CD4-positive, alpha-beta T cell treated with Interleukin-6 for 4 hours (primary cell): ENCODE data around the gene CTNNBL1.

Experiments
- DNase-seq: peaks from one replicate; pipeline ENCODE4 v3.0.0-alpha.2; 2020; ENCODE audit warnings: mixed read lengths

Gene CTNNBL1

DNA sequence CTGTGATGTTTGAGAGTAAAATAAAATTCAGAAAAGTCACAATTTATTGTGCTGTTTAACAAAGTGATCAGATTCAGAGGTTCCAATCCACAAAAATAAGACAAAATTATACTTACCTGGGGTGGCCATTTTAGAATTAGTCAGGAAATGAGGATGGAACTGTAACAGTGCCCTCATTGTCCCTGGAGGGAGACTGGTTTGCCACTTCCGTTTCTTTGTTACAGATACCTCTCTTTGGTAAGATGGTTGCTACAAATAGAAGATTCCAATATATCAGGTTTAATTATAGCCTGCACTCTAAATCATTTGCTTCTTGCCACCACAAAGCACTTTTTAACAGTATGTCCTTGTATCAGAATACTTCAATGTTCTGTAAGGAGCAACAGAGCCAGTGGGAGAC lies 95.6 kb downstream of the CTNNBL1 start:
- no peak for DNase-seq

DNA sequence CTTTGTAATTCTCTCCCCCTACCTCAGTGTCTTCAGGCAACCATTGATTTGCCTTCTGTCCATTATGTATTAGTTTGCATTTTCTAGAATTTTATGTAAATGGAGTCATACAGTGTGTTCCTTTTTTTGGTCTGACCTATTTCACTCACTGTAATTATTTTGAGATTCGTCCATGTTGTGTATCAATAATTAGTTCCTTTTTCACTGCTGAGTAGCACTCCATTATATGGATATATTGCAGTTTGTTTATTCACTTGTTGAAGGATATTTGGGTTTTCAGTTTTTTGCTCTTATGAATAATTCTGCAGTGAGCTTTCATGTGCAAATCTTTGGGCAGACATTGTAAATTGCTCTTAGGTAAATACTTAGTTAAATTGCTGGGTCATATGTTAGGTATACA lies 97.1 kb downstream of the CTNNBL1 start:
- no peak for DNase-seq

DNA sequence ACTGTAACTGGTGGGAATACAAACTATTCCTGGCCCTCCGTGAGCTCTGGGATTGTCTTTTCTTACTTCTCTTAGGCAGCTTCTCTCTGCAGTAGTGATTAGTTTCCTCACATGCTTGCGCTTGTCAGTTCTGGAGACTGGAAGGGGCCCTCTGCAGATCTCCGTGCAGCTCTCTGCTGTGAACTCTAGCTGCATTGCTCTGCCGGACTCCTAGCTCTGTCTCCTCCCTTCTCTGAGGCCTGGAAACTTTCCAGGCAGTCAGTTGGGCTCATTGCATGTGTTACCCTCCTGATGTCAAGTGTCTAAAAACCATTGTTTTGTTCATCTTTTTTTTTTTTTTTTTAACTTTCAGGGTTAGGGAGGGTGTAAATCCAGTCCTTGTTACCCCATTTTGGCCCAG lies 102.3 kb downstream of the CTNNBL1 start:
- DNase-seq = no peak

DNA sequence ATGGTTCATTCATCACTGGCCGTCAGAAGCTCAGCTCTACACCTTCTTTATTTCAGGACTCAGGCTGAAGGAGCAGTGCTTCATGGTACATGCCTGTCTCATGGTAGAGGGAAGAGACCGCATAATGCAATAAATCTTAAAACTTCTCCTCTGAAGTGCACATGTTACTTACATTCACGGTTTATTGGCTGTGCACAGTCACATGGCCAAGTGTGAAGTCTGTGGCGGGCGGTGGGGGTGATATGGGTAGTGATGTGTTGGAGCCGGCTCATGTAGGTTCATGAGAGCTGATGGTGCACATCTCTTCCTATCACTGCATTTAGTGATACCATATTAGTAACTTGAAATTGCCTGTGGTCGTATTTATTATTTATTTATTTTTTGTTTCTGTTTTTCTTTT lies 102.9 kb downstream of the CTNNBL1 start:
- DNase-seq = no peak

DNA sequence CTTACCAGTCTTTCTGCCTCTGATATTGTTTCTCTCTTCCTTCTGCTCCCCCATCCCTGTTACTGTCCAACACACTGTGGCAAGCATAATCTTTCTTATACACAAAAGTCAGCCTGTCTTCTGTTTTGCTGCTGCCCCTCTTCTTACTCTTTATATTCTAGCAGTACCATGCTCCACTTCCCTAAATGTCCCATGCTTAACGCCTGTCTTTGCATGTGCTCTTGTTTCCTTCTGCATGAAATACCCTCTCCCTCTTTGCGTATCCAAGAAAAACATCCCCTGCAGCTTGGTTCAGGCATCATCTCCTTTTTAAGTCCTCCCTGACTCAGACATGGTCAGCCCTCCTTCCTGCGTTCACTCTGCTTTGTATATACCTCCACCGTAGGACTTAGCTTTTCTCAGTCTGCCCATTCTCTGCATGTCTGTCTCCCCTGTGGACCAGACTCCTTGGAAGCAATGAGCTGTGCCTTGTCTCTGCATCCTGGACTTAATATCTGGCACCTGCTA lies 103.9 kb downstream of the CTNNBL1 start:
- no peak for DNase-seq

DNA sequence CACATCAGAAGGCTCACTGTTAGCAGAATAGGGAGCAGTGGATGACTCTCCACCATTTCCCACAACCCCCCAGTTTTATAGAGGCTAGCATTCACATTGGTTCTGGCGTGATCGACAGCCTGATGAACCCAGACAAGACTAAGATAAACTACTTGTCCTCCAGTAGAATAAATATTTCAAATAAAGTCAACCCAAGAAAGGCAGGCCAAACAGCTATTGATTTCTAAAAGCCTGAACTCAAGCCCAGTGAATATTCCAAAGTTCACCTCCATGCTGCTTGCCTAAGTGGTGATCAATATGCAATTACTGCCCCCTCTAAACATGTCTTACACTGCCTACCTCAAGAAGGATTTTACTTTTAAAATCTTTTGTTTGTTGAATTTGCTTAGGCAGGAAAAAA lies 104.5 kb downstream of the CTNNBL1 start:
- no peak for DNase-seq

DNA sequence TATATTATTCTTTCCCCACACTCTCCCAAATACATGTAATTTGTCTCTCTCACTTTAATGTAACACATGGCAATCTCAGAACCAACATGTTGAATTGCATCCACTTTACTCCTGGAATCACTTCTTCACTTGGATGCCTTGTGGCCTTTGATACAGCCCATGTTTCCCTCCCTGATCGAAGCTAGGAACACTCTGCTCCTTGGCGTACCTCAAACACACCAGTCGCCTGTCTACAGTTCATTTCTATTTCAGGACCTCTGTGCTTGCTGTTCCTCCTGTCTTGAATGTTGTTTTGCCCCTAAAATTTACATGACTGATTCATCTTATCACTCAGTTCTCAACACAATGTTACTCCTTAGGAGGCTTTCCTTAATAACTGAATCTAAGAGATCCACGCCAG lies 106.8 kb downstream of the CTNNBL1 start:
- no peak for DNase-seq

DNA sequence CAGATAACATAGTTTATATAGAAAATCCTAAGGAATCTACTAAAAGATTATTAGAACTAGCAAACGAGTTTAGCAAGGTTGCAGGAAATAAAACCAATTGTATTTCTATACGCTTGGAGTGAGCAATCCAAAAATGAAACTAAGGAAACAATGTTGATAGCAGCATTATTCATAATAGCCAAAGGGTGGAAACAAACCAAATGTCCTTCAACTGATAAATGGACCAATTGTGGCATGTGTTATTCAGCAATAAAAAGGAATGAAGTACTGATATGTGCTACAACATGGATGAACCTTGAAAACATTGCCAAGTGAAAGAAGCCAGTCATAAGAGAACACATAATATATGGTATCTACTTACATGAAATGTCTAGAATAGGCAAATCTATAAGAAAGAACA lies 108.1 kb downstream of the CTNNBL1 start:
- DNase-seq = no peak

DNA sequence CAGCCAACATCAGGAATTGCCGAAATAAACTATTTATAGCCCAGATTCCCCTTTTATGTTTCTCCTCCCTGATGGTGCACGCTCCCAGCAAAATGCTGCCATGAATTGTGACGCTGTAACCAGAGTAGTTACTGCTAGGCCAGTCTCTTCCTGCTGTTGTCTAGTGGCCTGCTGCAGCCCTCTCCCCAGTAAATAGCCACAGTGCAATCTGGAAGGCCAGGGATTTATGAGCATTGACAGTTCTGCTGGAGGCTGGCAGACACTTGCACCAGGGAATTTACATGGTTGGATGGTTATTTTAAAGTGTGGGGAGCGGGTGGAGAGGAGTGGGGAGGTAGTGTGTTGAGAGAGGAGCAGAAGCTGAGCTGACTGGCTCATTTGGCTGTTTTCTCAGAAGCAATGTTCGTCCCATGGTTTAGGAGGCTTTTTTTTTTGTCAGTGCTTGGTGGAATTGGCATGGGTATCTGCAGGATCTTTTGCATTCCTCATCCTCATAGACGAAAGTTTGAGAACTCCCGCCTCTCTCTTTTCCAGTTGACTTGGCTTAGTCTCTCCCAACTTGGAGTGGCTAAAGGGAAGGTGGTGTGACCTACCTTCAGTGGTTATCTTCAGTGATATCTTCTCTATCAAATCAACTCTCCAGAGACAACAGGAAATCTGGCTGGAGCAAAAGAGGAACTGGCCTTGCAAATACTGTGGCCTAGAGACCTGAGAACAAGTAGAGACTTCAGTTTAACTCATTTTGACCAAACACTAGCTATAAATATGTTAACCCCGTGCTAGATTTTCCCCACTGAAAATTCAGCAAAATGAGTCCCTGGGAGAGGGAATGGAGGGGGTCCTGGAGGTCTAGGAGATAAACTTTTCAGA lies 109.8 kb downstream of the CTNNBL1 start:
- DNase-seq = no peak

DNA sequence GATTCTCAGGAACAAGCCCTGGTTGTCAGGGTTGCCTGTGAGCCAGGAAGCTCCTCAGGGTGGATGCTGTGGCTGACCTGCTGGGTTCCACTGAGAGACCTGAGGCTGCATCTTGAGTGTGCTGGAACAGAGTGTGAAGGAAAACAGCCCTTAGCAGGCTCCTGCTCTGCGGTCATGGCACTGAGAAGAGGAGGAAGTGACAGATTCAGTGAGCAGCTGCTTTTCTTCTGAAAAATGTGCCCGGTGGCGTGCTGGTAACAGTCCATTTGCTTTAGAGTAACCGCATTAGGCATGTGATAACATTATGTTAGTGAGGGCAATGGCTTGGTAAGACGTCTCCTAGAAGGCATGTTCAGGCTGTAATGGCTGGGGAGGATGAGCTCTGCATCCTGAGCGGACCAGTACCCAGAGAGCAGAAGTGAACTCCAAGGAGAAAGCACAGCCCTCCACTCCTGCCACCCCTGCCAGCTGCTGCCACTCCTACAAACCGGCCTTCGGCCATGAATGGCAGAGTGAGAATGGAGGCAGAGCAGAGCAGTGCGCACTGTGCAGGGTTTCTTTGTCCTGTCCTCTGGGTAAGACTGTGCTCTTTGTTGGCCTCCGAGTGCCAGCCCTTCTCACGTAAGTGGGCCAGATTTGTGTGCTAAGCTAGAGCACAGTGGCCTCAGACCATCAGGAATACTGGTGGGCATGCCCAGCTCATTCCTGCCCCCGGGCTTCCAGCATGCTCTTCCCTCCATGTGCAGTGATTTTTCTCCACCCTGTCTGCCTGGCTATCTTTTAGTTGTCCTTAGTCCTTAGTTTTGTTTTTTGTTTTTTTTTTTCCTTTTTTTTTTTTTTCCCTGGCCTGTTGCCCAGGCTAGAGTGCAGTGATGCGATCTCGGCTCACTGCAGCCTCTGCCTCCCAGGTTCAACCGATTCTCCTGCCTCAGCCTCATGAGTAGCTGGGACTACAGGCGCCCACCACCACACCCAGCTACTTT lies 111.0 kb downstream of the CTNNBL1 start:
- no peak for DNase-seq

DNA sequence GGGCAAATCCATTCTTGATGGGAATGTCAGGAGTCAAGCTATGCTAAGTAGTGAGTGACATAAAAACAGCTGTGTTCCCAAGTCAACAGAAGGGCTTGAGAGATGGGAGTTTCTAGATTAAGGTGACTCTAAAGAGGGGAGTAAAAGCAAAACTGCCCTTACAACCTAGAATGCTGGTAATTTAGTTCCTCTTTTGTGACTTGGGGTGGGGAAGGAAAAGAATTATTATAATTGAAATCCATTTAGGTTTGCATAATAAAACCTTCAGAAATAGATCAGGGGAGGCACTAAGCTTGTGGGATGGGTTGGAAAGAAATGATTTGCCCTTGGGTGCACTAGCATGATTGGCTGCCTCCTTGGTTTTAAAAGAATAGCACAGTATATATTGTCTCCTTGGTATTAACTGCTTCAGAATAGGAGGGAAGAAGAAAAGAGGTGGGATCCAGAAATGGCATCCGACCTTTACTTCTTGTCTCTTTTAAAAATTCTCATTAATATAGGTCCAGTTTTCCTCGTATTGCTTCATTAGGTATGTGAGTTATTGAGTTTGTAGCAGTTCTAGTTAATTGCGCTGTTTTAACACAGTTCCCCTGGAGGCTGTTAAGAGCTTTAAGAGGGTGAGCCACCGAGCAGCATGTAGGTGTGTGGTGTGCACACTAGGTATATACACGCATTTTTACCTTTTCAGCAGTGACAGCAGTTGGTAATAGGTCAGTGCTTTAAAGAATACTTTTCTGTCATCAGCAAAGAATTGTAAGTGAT lies 113.8 kb downstream of the CTNNBL1 start:
- DNase-seq = no peak

DNA sequence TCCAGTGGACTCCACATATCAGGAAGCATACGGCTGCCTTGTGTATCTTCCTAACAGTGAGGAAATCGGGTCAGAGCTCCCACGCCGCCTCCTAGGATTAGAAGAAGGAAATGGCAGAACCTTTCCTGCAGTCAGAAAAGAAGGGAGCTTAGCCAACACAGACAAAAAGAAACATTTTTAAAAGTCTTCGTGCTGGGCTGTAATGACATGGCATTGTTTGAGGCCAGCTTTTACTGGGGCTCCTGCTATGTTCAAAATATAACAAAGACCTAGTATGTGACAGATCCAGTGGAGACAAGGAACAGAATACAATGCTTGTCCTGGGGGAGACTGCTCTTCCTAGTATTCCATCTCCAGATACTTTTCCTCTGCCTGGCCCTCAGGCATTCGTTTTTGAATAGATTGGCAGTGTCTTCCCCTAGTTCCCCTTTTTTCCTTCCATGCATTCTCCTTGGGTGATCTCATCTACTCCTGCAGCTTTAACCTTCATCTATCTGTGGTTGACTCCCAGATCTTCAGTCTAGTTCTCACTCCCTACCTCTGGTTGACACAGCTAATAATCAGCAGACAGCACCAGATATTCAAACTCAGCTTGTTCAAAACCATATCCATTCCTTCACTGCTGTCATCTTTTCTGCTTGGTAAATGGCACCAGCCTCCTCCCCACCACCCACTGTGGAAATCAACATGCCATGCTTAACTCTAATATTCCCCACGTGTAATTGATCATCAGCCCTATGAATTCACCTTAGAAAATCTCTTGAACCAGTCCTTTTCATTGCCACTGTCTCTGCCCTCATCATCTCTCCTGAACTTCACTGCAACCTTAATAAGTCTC lies 114.6 kb downstream of the CTNNBL1 start:
- DNase-seq = no peak

DNA sequence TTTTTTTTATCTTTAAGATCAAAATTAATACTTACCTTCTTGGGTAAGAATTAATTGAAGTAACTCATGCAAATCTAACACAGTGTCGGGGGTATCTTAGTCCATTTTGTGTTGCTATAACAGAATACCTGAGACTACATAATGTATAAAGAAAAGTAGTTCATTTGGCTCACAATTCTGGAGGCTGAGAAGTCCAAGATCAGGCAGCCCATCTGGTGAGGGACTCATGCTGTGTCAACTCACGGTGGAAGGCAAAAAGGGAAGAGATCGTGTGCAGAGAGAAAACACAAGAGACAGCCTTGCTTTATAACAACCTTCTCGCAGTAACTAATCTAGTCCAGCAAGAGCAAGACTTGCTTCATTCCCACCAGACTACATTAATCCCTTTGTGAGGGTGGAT lies 116.2 kb downstream of the CTNNBL1 start:
- no peak for DNase-seq

DNA sequence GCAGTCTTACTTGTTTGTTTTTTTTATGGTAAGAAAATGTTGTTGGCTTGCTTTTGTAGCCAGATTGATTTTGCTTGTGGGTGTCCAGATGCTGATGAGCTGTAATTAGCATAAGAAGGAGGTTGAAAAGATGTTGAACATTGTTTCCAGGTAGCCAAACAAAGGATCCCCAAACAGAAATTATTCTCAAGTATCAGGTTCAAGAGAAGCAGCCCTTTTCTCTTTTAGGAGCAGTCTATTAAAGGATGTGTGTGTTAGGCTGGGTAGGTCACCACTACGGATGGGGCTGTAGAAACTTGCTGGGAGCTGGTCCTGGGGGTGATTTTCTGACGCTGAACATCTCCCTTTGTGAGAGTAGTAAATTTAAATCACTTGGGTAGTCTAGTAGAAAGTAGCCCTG lies 122.2 kb downstream of the CTNNBL1 start:
- DNase-seq = no peak

DNA sequence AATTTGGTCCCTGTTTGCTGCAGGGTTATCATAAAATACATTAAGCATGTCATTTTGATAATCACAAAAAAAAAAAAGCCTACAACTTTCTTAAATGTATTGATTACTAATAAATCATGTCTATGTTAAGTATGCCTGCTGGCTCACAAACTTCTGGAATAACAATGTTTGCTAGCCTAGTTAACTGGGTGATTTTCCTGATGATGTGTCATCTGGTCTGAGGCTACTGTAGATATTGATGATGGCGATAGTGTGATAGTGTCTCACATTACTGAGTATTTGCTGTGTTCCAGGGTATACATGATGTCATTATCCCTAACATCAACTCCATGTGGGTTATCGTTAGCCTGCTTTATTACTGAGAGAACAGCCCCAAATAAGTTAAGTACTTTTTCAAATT lies 122.9 kb downstream of the CTNNBL1 start:
- DNase-seq = no peak

DNA sequence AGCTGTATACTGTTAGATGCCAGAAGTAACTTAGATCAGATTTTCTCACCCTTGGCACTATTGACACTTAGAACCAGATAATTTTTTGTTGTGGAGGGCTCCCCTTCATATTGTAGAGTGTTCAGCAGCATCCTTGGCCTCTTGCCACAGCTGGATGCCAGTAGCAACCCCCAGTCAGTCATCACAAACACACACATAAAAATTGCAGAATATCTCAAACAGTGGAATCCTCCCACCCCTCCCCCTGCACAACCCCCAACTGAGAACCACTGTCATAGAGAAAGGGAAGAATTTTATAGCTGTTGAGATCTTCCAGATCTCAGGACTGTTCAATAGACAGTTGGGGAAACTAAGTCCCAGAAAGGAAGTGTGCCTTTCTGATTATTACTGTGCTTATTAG lies 127.9 kb downstream of the CTNNBL1 start:
- no peak for DNase-seq

DNA sequence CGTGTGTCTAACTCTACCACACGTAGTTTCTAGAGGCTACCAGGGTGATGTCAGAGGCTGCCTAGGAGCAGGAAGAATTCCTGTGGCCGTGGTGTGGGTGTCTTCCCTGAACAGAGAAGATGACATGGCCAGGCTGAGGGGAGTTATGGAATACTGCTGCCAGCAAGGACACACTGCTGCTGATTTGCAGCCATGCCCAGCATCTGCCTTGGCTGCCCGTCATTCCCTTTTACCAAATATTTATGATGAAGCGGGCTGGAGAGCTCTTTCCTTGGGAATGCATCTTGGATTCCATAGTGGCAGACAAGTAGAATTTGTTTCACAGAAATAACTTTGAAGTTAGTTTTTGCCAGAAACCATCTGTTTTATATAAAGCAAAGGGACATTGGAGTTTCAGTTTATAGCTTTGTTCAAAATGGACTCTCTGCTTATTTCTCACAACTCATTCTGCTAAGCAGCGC lies 128.3 kb downstream of the CTNNBL1 start:
- DNase-seq = no peak

DNA sequence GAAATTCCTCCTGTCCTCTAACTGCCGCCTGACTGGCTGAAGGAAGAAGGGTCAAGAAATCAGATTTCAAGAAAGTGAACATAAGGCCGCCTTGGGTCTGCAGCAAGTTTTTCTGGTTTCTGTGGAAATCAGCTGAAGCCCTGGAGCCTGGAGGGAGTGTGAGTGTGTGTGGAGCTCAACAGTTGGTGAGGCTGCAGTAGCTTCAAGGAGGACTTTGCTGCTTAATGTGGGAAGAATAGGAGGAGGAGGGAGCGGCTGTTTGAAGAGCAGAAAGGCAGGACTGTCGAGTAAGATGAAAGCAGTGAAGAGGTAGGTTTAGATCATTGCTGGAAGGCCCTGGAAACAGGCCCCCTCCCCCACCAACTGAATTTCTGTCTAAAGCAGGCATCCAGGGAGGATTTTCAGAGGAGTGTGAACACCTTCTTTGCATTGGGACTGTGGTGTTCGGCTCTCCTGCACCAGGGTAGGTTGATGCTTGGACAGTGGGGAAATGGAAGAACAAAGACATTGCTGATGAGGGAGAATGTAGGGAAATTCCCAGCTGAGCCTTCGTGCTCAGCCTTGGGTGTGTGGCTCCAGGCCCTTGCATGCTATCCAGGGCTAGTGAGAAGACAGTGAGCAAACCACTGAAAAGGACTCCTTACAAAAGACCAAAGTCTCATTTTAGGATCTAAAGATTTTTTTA lies 129.6 kb downstream of the CTNNBL1 start:
- no peak for DNase-seq

DNA sequence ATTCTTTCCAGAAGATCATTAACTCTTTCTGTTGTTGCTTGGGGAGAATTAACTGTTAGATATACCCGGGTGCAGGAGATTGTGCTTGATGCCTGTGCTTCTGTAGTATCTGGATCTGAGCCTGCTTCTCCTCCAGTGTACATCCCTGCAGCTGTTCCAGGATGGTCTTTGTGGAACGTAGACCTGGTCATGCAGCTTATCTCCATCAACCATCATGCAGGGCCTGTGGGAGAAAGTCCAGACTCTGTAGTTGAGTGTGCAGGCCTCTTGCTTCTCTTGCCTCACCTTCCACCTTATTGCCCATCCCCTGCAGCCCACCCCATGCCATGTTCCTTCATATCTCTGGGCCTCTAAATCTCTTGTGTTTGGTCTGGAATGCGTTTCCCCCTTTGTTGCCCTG lies 133.8 kb downstream of the CTNNBL1 start:
- no peak for DNase-seq

DNA sequence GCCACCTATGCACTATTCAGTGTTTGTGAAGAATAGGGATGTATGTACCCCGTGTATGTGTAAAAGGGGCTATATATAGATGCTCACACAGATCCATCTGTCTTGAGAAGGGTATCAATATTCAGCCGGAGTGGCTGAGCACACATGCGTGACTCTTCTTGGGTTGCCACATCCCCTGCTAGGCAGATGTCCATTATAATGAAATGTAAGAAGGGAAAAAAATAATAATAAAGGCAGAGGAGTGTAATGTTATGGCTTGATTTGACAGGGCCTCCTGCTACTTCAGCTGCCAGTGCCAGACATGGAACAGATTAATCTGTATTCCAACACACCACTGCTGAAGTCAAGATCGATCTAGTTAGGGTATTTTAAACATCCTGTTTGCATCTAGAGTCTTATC lies 134.9 kb downstream of the CTNNBL1 start:
- no peak for DNase-seq

DNA sequence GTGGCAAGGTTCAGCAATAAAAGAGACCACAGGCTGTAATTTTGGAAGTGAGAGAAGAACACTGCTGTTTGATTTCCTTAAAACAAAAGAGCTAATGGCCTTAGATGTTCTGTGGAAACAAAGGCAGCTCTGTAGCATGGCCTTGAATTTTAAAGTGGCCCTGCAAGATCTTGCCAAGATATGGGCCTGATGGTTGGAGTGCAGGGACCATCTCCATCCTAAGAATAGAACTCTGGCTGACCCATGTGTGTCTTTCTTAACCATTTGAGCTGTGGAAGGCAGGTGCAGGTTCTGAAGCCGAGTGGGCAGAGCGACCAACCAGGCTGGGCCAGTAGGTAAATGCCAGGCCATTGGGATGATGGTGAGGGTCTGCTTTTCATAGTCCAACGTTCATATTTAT lies 135.3 kb downstream of the CTNNBL1 start:
- DNase-seq = no peak
